GM12878 (cell line): ENCODE results near the gene CLINT1. TPM values are rescaled to one million over a fixed set of nuclear protein-coding genes. Genes with fewer than 3 reads are reported as not detected.

Source experiments
- ATAC-seq: fragments of 200-7000 bp; cut with Tn5 transposase; 3 replicates; pipeline ENCODE4 v1.9.1; 2020; ENCODE audit warnings: mild to moderate bottlenecking, moderate library complexity
- BruUV-seq: library from RNA; stranded (reverse); fragments of 400-500 nt; replicated peaks from 2 replicates; lab custom pipeline; 2021; lab: Mats Ljungman, UMichigan
- CTCF ChIA-PET: fragments of 300-600 bp; sonication (Branson Sonifier 250); formaldehyde crosslinking; extraction: SDS; loops from one replicate; lab custom pipeline; 2021; ENCODE audit warnings: inconsistent platforms; lab: Yijun Ruan, JAX
- POLR2A ChIA-PET: fragments of 350-600 bp; formaldehyde crosslinking; extraction: SDS; loops from one replicate; lab custom pipeline; 2021; ENCODE audit warnings: inconsistent platforms; lab: Charles Lee
- RAD21 ChIA-PET: fragments of 300-600 bp; sonication (Branson Sonifier 250); formaldehyde crosslinking; loops from one replicate; lab custom pipeline; 2023; ENCODE audit warnings: antibody characterized with exemption; ENCODE audit not compliant: unreplicated experiment; lab: Charles Lee
- SMC1A ChIA-PET: fragments of 300-600 bp; sonication (Branson Sonifier 250); formaldehyde crosslinking; loops from one replicate; lab custom pipeline; 2023; ENCODE audit not compliant: unreplicated experiment, uncharacterized antibody; lab: Charles Lee
- DNase-seq: peaks from one replicate; pipeline ENCODE4 v3.0.0-alpha.2; 2011; ENCODE audit warnings: low read depth, low spot score
- FAIRE-seq: peaks from 3 replicates; lab custom pipeline; 2011; peaks lifted over from hg19 to GRCh38; lab: Jason Lieb, UNC
- H2AFZ ChIP-seq: 2 replicates; pipeline ENCODE4 v1.6.0; 2011; ENCODE audit warnings: low read depth, low read length, control low read depth; ENCODE audit not compliant: control insufficient read depth
- H3K27ac ChIP-seq: 2 replicates; pipeline ENCODE4 v1.5.1; 2011; ENCODE audit warnings: control low read depth; ENCODE audit not compliant: control insufficient read depth, insufficient read depth
- H3K27me3 ChIP-seq, 2 experiments: replicated peaks in 1 of 2; 2 replicates each; pipeline versions ENCODE4 v1.6.0 to v1.6.1; 2011; ENCODE audit warnings: low read length in 1 of 2; ENCODE audit not compliant: control insufficient read depth in 2 of 2, insufficient read depth in 2 of 2
- H3K36me3 ChIP-seq, 2 experiments: 2 replicates each; pipeline ENCODE4 v1.5.1; 2011; ENCODE audit warnings: low read length in 1 of 2; ENCODE audit not compliant: control insufficient read depth in 2 of 2, insufficient read depth in 2 of 2
- H3K4me1 ChIP-seq: 2 replicates; pipeline ENCODE4 v1.6.1; 2011; ENCODE audit warnings: mild to moderate bottlenecking, low read length, moderate library complexity, mixed read lengths; ENCODE audit not compliant: control insufficient read depth, insufficient read depth
- H3K4me2 ChIP-seq: 2 replicates; pipeline ENCODE4 v1.6.0; 2011; ENCODE audit warnings: control low read depth; ENCODE audit not compliant: control insufficient read depth, insufficient read depth
- H3K4me3 ChIP-seq: fragments of 200-600 bp; sonication (generic); 2 replicates; pipeline ENCODE4 v1.5.1; 2016
- H3K79me2 ChIP-seq: 2 replicates; pipeline ENCODE4 v1.6.0; 2011; ENCODE audit warnings: low read length; ENCODE audit not compliant: control insufficient read depth, insufficient read depth
- H3K9ac ChIP-seq: 2 replicates; pipeline ENCODE4 v1.8.0; 2011; ENCODE audit warnings: low read length, control low read depth, mixed read lengths; ENCODE audit not compliant: control insufficient read depth, insufficient read depth
- H3K9me3 ChIP-seq: replicated peaks from 3 replicates; pipeline ENCODE4 v1.5.1; 2011; ENCODE audit warnings: mild to moderate bottlenecking, low read length; ENCODE audit not compliant: control insufficient read depth, insufficient read depth
- H4K20me1 ChIP-seq: 2 replicates; pipeline ENCODE4 v1.6.0; 2011; ENCODE audit not compliant: control insufficient read depth, insufficient read depth
- CBX3 ChIP-seq: fragments of 200-600 bp; sonication (generic); IDR thresholded peaks from 2 replicates; pipeline ENCODE4 v1.6.1; 2016; ENCODE audit warnings: low read depth, borderline replicate concordance
- CEBPB ChIP-seq, 2 experiments: fragments of 150-350 bp in 1 of 2; IDR thresholded peaks; 2 replicates each; pipeline ENCODE4 v1.6.1; 2012 to 2014; ENCODE audit warnings: low read depth in 2 of 2, low read length in 2 of 2, borderline replicate concordance in 1 of 2, inconsistent platforms in 1 of 2
- EZH2 ChIP-seq: IDR thresholded peaks from 2 replicates; pipeline ENCODE4 v1.6.1; 2012; ENCODE audit warnings: low read depth, mild to moderate bottlenecking, control low read depth, inconsistent platforms, low read length, borderline replicate concordance; ENCODE audit not compliant: control insufficient read depth
- MEF2A ChIP-seq: IDR thresholded peaks from 2 replicates; pipeline ENCODE4 v1.6.1; 2011; ENCODE audit warnings: low read depth, mild to moderate bottlenecking, low read length, moderate library complexity; ENCODE audit not compliant: insufficient read depth
- MYB ChIP-seq: fragments of 150-350 bp; IDR thresholded peaks from 2 replicates; pipeline ENCODE4 v1.6.1; 2014; ENCODE audit warnings: mild to moderate bottlenecking, low read depth, low read length, borderline replicate concordance
- POU2F2 ChIP-seq: IDR thresholded peaks from 3 replicates; pipeline ENCODE4 v1.6.1; 2011; ENCODE audit warnings: low read depth, mild to moderate bottlenecking, low read length, borderline replicate concordance
- RB1 ChIP-seq: fragments of 450-650 bp; formaldehyde crosslinking; IDR thresholded peaks from 2 replicates; pipeline ENCODE4 v1.6.1; 2017; ENCODE audit warnings: mild to moderate bottlenecking, borderline replicate concordance
- SUPT20H ChIP-seq: IDR thresholded peaks from 2 replicates; pipeline ENCODE4 v1.6.1; 2011; ENCODE audit warnings: low read depth, mild to moderate bottlenecking, low read length, moderate library complexity, borderline replicate concordance; ENCODE audit not compliant: control insufficient read depth
- TCF7 ChIP-seq: IDR thresholded peaks from 2 replicates; pipeline ENCODE4 v1.6.1; 2014; ENCODE audit warnings: antibody characterized with exemption, borderline replicate concordance
- ZNF622 ChIP-seq: fragments of 450-650 bp; IDR thresholded peaks from 2 replicates; pipeline ENCODE4 v1.6.1; 2017; ENCODE audit warnings: mild to moderate bottlenecking, inconsistent platforms
- WGBS: methylation state at CpG from one replicate; pipeline ENCODE4 v1.1.6; 2016; ENCODE audit warnings: low lambda C conversion rate; ENCODE audit not compliant: insufficient replicate concordance, insufficient coverage; ENCODE audit errors: missing lambda C conversion rate; 5-methylcytosine and 5-hydroxymethylcytosine counted together
- in situ Hi-C: fragments of 300-500 bp; cut with MboI; formaldehyde crosslinking; loops from 9 replicates; pipeline ENCODE4 v1.14.3; 2018; ENCODE audit warnings: mixed read lengths
- intact Hi-C: fragments of 100-400 bp; cut with micrococcal nuclease; formaldehyde crosslinking; loops from one replicate; pipeline ENCODE4 v1.14.2; 2022; ENCODE audit not compliant: unreplicated experiment
- polyA plus RNA-seq, 11 experiments: library from polyadenylated mRNA; depleted of rRNA in 4 of 11; unstranded in 6 of 11; stranded (reverse) in 5 of 11; fragments of >200 nt; fragmentation: Nextera tagmentation in 4 of 11; fragmentation: Illumina TruSeq in 1 of 11; extraction: Ambion mirVana in 4 of 11; extraction: Trizol in 1 of 11; gene quantifications; 1 replicate in 1 of 11; 2 replicates in 10 of 11; pipeline versions ENCODE4 v1.2.1 to v1.2.3, GENCODE V29; 2011 to 2016; ENCODE audit warnings: inconsistent platforms in 2 of 11, missing spikeins in 2 of 11, low read depth in 1 of 11
- total RNA-seq, 4 experiments: library from RNA; depleted of rRNA in 3 of 4; stranded (reverse); fragments of >200 nt in 3 of 4; fragmentation: Illumina TruSeq in 1 of 4; extraction: Trizol in 1 of 4; gene quantifications; 2 replicates each; pipeline versions ENCODE4 v1.2.1 to v1.2.3, GENCODE V29; 2013 to 2021
- TF ChIP-seq, protein P1 (sequence below): fragments of 450-650 bp; IDR thresholded peaks from 2 replicates; pipeline ENCODE4 v1.6.1; 2017; ENCODE audit warnings: low read depth, mild to moderate bottlenecking, moderate library complexity
- TF ChIP-seq, protein P2 (sequence below): IDR thresholded peaks from 2 replicates; pipeline ENCODE4 v1.6.1; 2012; ENCODE audit warnings: mild to moderate bottlenecking, low read depth, low read length
- TF ChIP-seq, protein P3 (sequence below): IDR thresholded peaks from 2 replicates; pipeline ENCODE4 v1.6.1; 2012; ENCODE audit warnings: improper control_type of control experiment, low read depth, low read length; ENCODE audit not compliant: insufficient replicate concordance

Gene CLINT1
- total and polyA plus RNA-seq, 10 of the 15 experiments (the other 5 are each of a cell fraction or from before 2014, with no cell fraction given), result 30.0 to 136 (median 105) TPM

DNA sequence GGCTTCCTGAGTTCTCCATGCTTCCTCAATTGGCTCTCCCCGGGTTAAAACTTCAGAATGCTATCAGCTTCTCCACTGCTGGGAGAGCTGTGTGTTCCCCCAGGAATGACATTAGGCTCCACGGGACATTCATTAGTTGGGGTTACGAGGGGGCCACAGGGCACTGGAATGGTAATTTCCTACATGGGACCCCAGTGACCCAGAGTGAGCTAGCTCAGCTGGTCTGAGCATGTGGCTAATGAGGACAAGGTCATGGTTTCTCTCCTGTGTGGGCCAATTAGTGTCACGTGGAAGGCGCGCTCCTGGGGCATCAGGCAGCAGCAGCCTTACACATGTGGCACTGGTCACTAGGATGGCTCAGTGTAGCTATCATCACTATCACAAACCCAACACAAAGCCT lies 94.4 kb downstream of the CLINT1 start:
- BruUV-seq, result no TSS peak

More for the DNA sequence above, 94.4 kb downstream of the CLINT1 start:
- Histone ChIP-seq H2AFZ (no peak overlapping the region), H3K79me2 (no peaks in the 10 kb centered on the region), H3K27me3 (no peaks in the 10 kb centered on the region), H3K4me2 (no peak overlapping the region), H3K27ac (no peak overlapping the region), H3K9me3 (no peaks in the 10 kb centered on the region), H4K20me1 (peaks cover 2% of the 10 kb centered on the region; the same call in 1 of the 2 replicates), H3K36me3 (no peaks in the 10 kb centered on the region), H3K4me1 (no peaks in the 10 kb centered on the region), H3K4me3 (no peak overlapping the region), H3K9ac (no peak overlapping the region)
- FAIRE-seq, result no peak
- ChIA-PET RAD21 (interaction anchor here (1.5 kb wide), 1 partner anchor 10 kb away, joined by 7 read pairs; no protein-coding TSS in a partner anchor), SMC1A (interaction anchor here (0.6 to 1.6 kb wide), 4 partner anchors 11 to 1368 kb away, joined by 3 to 6 read pairs (median 4); no protein-coding TSS in a partner anchor), CTCF (interaction anchor here (0.7 to 6.1 kb wide), 4 partner anchors 10 to 377 kb away, joined by 3 to 58 read pairs (median 16); no protein-coding TSS in a partner anchor), POLR2A (no interaction called here)
- no peak for DNase-seq
- intact Hi-C loops, result loop anchor here (5.0 kb wide), 1 partner anchor 183 kb away; no protein-coding TSS in a partner anchor
- TF ChIP-seq RB1 (no peak), EZH2 (no peak), ZNF622 (no peak), TCF7 (no peak), MYB (no peak), MEF2A (no peak), CEBPB (IDR thresholded peaks at IDR 0.05; ENCODE audit: borderline replicate concordance in 1 of 2, low read depth in 2 of 2, low read length in 2 of 2) (no peak), SUPT20H (no peak), CBX3 (no peak), POU2F2 (no peak)
- TF ChIP-seq, protein P1, sequence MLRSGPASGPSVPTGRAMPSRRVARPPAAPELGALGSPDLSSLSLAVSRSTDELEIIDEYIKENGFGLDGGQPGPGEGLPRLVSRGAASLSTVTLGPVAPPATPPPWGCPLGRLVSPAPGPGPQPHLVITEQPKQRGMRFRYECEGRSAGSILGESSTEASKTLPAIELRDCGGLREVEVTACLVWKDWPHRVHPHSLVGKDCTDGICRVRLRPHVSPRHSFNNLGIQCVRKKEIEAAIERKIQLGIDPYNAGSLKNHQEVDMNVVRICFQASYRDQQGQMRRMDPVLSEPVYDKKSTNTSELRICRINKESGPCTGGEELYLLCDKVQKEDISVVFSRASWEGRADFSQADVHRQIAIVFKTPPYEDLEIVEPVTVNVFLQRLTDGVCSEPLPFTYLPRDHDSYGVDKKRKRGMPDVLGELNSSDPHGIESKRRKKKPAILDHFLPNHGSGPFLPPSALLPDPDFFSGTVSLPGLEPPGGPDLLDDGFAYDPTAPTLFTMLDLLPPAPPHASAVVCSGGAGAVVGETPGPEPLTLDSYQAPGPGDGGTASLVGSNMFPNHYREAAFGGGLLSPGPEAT, result no peak
- TF ChIP-seq, protein P2, sequence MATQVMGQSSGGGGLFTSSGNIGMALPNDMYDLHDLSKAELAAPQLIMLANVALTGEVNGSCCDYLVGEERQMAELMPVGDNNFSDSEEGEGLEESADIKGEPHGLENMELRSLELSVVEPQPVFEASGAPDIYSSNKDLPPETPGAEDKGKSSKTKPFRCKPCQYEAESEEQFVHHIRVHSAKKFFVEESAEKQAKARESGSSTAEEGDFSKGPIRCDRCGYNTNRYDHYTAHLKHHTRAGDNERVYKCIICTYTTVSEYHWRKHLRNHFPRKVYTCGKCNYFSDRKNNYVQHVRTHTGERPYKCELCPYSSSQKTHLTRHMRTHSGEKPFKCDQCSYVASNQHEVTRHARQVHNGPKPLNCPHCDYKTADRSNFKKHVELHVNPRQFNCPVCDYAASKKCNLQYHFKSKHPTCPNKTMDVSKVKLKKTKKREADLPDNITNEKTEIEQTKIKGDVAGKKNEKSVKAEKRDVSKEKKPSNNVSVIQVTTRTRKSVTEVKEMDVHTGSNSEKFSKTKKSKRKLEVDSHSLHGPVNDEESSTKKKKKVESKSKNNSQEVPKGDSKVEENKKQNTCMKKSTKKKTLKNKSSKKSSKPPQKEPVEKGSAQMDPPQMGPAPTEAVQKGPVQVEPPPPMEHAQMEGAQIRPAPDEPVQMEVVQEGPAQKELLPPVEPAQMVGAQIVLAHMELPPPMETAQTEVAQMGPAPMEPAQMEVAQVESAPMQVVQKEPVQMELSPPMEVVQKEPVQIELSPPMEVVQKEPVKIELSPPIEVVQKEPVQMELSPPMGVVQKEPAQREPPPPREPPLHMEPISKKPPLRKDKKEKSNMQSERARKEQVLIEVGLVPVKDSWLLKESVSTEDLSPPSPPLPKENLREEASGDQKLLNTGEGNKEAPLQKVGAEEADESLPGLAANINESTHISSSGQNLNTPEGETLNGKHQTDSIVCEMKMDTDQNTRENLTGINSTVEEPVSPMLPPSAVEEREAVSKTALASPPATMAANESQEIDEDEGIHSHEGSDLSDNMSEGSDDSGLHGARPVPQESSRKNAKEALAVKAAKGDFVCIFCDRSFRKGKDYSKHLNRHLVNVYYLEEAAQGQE, result no peak
- TF ChIP-seq, protein P3, sequence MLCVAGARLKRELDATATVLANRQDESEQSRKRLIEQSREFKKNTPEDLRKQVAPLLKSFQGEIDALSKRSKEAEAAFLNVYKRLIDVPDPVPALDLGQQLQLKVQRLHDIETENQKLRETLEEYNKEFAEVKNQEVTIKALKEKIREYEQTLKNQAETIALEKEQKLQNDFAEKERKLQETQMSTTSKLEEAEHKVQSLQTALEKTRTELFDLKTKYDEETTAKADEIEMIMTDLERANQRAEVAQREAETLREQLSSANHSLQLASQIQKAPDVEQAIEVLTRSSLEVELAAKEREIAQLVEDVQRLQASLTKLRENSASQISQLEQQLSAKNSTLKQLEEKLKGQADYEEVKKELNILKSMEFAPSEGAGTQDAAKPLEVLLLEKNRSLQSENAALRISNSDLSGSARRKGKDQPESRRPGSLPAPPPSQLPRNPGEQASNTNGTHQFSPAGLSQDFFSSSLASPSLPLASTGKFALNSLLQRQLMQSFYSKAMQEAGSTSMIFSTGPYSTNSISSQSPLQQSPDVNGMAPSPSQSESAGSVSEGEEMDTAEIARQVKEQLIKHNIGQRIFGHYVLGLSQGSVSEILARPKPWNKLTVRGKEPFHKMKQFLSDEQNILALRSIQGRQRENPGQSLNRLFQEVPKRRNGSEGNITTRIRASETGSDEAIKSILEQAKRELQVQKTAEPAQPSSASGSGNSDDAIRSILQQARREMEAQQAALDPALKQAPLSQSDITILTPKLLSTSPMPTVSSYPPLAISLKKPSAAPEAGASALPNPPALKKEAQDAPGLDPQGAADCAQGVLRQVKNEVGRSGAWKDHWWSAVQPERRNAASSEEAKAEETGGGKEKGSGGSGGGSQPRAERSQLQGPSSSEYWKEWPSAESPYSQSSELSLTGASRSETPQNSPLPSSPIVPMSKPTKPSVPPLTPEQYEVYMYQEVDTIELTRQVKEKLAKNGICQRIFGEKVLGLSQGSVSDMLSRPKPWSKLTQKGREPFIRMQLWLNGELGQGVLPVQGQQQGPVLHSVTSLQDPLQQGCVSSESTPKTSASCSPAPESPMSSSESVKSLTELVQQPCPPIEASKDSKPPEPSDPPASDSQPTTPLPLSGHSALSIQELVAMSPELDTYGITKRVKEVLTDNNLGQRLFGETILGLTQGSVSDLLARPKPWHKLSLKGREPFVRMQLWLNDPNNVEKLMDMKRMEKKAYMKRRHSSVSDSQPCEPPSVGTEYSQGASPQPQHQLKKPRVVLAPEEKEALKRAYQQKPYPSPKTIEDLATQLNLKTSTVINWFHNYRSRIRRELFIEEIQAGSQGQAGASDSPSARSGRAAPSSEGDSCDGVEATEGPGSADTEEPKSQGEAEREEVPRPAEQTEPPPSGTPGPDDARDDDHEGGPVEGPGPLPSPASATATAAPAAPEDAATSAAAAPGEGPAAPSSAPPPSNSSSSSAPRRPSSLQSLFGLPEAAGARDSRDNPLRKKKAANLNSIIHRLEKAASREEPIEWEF, result no peak
- WGBS, result 55% methylated on average over 6 of the region's 6 CpGs
- in situ Hi-C loops, result loop anchor here (10.0 kb wide), 1 partner anchor 1370 kb away; no protein-coding TSS in a partner anchor
- ATAC-seq, result no peak
